Peyer's patch (tissue), 4 donors: ENCODE measurements around the gene RHBG. TPM values are rescaled to one million over a fixed set of nuclear protein-coding genes. Genes with fewer than 3 reads are reported as not detected.

ENCODE experiments used
- DNase-seq, 3 donors: peaks; one replicate each; pipeline ENCODE4 v3.0.0-alpha.2; 2017 to 2019
- H3K27ac ChIP-seq, 4 donors: fragments of 200-600 bp; sonication (generic); one replicate each; pipeline ENCODE4 v1.5.1; 2016 to 2019
- H3K27me3 ChIP-seq, 2 donors: fragments of 200-600 bp; sonication (generic); one replicate each; pipeline ENCODE4 v1.5.1; 2019
- H3K36me3 ChIP-seq, 3 donors: fragments of 200-600 bp; sonication (generic); one replicate each; pipeline ENCODE4 v1.5.1; 2016 to 2019
- H3K4me1 ChIP-seq, 4 donors: fragments of 200-600 bp; sonication (generic); one replicate each; pipeline ENCODE4 v1.5.1; 2016 to 2019
- H3K4me3 ChIP-seq, 4 donors: fragments of 200-600 bp; sonication (generic); 1 replicate in 3 of 4; 2 replicates in 1 of 4; pipeline ENCODE4 v1.5.1; 2016 to 2019; ENCODE audit warnings: mild to moderate bottlenecking in 1 of 4
- H3K9me3 ChIP-seq, 4 donors: fragments of 200-600 bp; sonication (generic); one replicate each; pipeline ENCODE4 v1.5.1; 2016 to 2019; ENCODE audit warnings: mild to moderate bottlenecking in 1 of 4
- CTCF ChIP-seq, 6 experiments: fragments of 450-650 bp in 4 of 6; fragments of 200-600 bp in 2 of 6; sonication (generic) in 1 of 6; IDR thresholded peaks; one replicate each; pipeline ENCODE4 v1.5.1; 2017 to 2019; ENCODE audit warnings: antibody characterized with exemption in 6 of 6, mild to moderate bottlenecking in 3 of 6, moderate library complexity in 1 of 6
- POLR2A ChIP-seq, 2 donors: fragments of 450-650 bp; IDR thresholded peaks; one replicate each; pipeline ENCODE4 v1.5.1; 2017; ENCODE audit warnings: antibody characterized with exemption in 2 of 2, mild to moderate bottlenecking in 2 of 2, moderate library complexity in 2 of 2
- total RNA-seq, 4 donors: library from RNA; depleted of rRNA; stranded (reverse); fragments of >200 nt; gene quantifications; one replicate each; pipeline ENCODE4 v1.1.0, GENCODE V29; 2016

Gene RHBG
- total RNA-seq, 4 donors from 2014 or later, result 3.1 TPM; not detected in 3

GRCh38 chr1:156428746-156429288 is 59.8 kb downstream of the RHBG start:
- Histone ChIP-seq H3K4me1 (no peaks in the 10 kb centered on the region), H3K36me3 (no peaks in the 10 kb centered on the region), H3K27me3 (peaks cover 0 to 34% of the 10 kb centered on the region in 2 donors), H3K4me3 (no peak overlapping the region), H3K27ac (no peak overlapping the region), H3K9me3 (no peaks in the 10 kb centered on the region)
- no peak for TF ChIP-seq POLR2A (IDR thresholded peaks at IDR 0.05)
- no peak for TF ChIP-seq CTCF (IDR thresholded peaks at IDR 0.05)
- no peak for DNase-seq

DNA sequence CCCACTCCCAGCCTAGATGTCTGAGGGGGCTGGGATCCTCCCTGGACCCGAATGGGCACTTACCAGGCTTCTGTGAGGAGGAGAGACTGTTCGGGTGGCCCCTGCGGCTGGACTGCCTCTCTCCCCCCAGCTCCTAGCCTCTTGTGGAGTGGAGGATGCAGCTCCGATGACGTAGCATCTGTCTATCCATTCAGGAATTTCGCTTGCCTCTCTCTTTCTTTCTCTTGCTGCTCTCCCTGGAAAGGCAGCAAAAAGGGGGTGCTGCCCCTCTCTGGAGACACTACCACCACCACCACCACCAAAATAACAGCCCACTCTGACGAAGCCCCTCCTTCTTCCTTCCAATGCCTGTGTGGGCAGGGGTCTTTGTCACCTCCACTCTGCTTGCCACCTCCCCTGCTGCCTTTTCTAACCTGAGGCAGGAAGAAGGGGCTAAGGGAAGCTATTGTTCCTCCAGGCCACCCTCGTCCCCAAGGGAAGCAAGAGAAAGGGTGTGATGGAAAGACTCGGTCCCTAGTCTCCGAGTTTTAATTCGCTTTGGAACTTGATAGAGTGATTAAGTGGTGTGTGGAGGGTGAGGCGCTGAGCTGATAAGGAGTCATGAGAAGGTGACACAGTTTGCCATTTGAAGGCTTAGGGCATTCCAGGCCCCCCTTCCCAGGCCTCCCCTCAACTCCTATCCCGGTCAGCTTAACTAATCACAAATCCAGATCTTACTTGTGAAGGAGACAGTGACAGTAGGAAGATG is 60.5 kb downstream of the RHBG start:
- peaks cover 0 to 41% of the 10 kb centered on the region in 2 donors for H3K27me3 ChIP-seq
- TF ChIP-seq POLR2A (IDR thresholded peaks at IDR 0.05), result no peak
- no peaks in the 10 kb centered on the region for H3K4me1 ChIP-seq

GRCh38 chr1:156430303-156430702 is 61.3 kb downstream of the RHBG start:
- no peak overlapping the region for H3K27ac ChIP-seq
- H3K36me3 ChIP-seq, result no peaks in the 10 kb centered on the region
- H3K27me3 ChIP-seq, result peaks cover 0 to 49% of the 10 kb centered on the region in 2 donors
- DNase-seq, result no peak
- H3K4me1 ChIP-seq, result peaks cover 0 to 2% (median under 1%) of the 10 kb centered on the region in 4 donors
- TF ChIP-seq POLR2A (IDR thresholded peaks at IDR 0.05), result no peak
- H3K9me3 ChIP-seq, result no peaks in the 10 kb centered on the region
- no peak overlapping the region for H3K4me3 ChIP-seq

More for the DNA sequence above, 60.5 kb downstream of the RHBG start:
- Histone ChIP-seq H3K27ac (no peak overlapping the region), H3K4me3 (no peak overlapping the region), H3K36me3 (no peaks in the 10 kb centered on the region), H3K9me3 (no peaks in the 10 kb centered on the region)
- DNase-seq, result no peak

GRCh38 chr1:156430866-156431265 is 61.9 kb downstream of the RHBG start:
- no peak for DNase-seq
- Histone ChIP-seq H3K27me3 (peaks cover 0 to 52% of the 10 kb centered on the region in 2 donors), H3K27ac (no peak overlapping the region), H3K36me3 (no peaks in the 10 kb centered on the region), H3K4me1 (peaks cover 0 to 8% (median 6%) of the 10 kb centered on the region in 4 donors), H3K4me3 (no peak overlapping the region), H3K9me3 (no peaks in the 10 kb centered on the region)
- TF ChIP-seq CTCF (IDR thresholded peaks at IDR 0.05) (no peak), POLR2A (IDR thresholded peaks at IDR 0.05) (no peak)

DNA sequence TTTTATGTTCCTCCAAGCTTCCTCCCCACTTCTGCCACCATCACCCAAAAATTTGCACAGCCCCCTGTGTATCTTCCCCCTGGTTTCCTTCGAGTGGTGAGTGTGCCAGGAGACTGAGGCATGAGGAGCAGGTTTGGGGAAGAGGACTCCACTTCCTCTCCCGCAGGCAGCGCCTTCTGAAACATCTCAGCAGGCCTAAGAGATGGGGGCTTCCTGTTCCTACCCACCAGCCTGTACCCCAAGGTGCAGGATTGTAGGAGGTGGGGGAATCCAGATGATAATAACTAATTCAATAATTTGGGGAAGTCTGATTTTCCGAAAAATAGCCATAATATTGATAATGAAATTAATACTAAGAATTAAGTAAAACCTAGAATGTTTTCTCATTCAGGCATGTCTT is 62.4 kb downstream of the RHBG start:
- Histone ChIP-seq H3K36me3 (no peaks in the 10 kb centered on the region), H3K27me3 (peaks cover 0 to 56% of the 10 kb centered on the region in 2 donors), H3K4me3 (no peak overlapping the region), H3K9me3 (no peaks in the 10 kb centered on the region), H3K4me1 (peaks cover 0 to 13% (median 11%) of the 10 kb centered on the region in 4 donors), H3K27ac (no peak overlapping the region)
- TF ChIP-seq CTCF (IDR thresholded peaks at IDR 0.05) (no peak), POLR2A (IDR thresholded peaks at IDR 0.05) (no peak)
- DNase-seq, result no peak

- Histone ChIP-seq H3K27ac (no peak overlapping the region), H3K27me3 (peaks cover 0 to 63% of the 10 kb centered on the region in 2 donors), H3K9me3 (no peaks in the 10 kb centered on the region), H3K36me3 (no peaks in the 10 kb centered on the region), H3K4me1 (peaks cover 0 to 18% (median 13%) of the 10 kb centered on the region in 4 donors), H3K4me3 (no peak overlapping the region)
- DNase-seq, result no peak
- TF ChIP-seq CTCF (IDR thresholded peaks at IDR 0.05) (no peak), POLR2A (IDR thresholded peaks at IDR 0.05) (no peak)
Measured at GRCh38 chr1:156431769-156432668, 63.0 kb downstream of the RHBG start.
